Esophagus (tissue), 2 donors: Measurements from ENCODE around the gene CSNK1D. TPM values are rescaled to one million over a fixed set of nuclear protein-coding genes. Genes with fewer than 3 reads are reported as not detected.

Experiments used
- H3K27ac ChIP-seq, 2 donors: one replicate each; pipeline ENCODE4 v1.5.1; 2013; ENCODE audit warnings: low read depth in 2 of 2, mild to moderate bottlenecking in 2 of 2, inconsistent platforms in 1 of 2, low read length in 1 of 2, moderate library complexity in 1 of 2
- H3K27me3 ChIP-seq, 2 donors: one replicate each; pipeline ENCODE4 v1.6.1; 2013; ENCODE audit warnings: low read length in 2 of 2, control low read depth in 1 of 2, mild to moderate bottlenecking in 1 of 2; ENCODE audit not compliant: insufficient read depth in 2 of 2, control insufficient read depth in 1 of 2
- H3K36me3 ChIP-seq, 2 donors: one replicate each; pipeline ENCODE4 v1.6.1; 2013; ENCODE audit warnings: low read length in 1 of 2; ENCODE audit not compliant: control insufficient read depth in 2 of 2, insufficient read depth in 2 of 2
- H3K4me1 ChIP-seq, 2 donors: one replicate each; pipeline ENCODE4 v1.6.1; 2013; ENCODE audit warnings: low read length in 1 of 2; ENCODE audit not compliant: control insufficient read depth in 2 of 2, insufficient read depth in 2 of 2
- H3K4me3 ChIP-seq, 2 donors: one replicate each; pipeline ENCODE4 v1.5.1; 2013; ENCODE audit warnings: low read length in 2 of 2, mild to moderate bottlenecking in 2 of 2, low read depth in 1 of 2, moderate library complexity in 1 of 2
- H3K9me3 ChIP-seq, 2 donors: one replicate each; pipeline ENCODE4 v1.6.1; 2013; ENCODE audit warnings: mild to moderate bottlenecking in 2 of 2, low read depth in 1 of 2, low read length in 1 of 2, moderate library complexity in 1 of 2; ENCODE audit not compliant: control insufficient read depth in 2 of 2, insufficient read depth in 1 of 2
- WGBS, 2 donors: extraction: QIAGEN DNeasy Blood & Tissue Kit; methylation state at CpG; one replicate each; pipeline ENCODE4 v1.1.7; 2013; 5-methylcytosine and 5-hydroxymethylcytosine counted together
- polyA plus RNA-seq, 2 donors: library from polyadenylated mRNA; stranded (reverse); fragments of 200-250 nt; gene quantifications; one replicate each; pipeline ENCODE4 v1.2.3, GENCODE V29; 2013
- donor health status: healthy with polysubstance abuse.
- donor health status: Bipolar disorder and iron deficiency.

CSNK1D gene
- polyA plus RNA-seq, 2 donors: 63.7 to 79.6 TPM

DNA sequence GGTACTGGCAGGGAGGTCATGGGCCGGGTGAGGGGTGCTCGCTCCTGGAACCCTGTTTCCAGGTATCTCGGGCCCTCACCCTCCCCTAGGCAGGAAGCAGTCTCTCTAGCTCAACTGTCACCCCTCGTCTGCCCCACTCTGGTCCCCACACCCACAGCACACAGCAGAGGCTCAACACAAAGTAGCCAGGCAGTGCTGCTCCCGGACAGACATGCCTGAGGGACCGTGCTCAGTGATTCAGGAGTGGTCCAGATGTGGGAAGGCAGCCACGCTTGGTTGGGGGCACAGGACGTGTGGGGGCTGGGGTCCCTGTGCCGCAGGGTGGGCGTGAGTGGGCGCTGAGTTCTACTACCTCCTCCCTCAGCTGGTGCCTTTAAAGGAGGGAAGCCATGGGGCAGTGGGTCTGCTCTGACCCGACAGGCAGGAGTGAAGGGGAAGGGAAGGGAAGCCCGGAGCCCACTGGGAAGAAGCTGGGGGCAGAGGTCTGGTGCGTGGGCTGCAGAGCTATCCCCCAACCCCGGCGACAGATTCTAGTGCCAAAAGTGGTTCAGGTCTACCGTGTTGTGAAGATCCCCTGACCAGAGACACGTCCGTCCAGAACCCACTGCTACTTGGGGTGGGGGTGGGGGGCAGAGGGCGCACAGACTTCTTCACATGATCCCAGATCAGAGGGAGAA lies 32.9 kb downstream of the CSNK1D start:
- H3K9me3 ChIP-seq: no peaks in the 10 kb centered on the region
- no peaks in the 10 kb centered on the region for H3K27me3 ChIP-seq
- H3K36me3 ChIP-seq: peaks cover 7 to 39% of the 10 kb centered on the region in 2 donors
- 70 to 75% methylated on average over 18 to 20 of the region's 20 CpGs for WGBS, 2 donors
- H3K4me1 ChIP-seq: peaks cover 18 to 55% of the 10 kb centered on the region in 2 donors
- H3K4me3 ChIP-seq: no peak overlapping the region
- peak overlapping the region; percentile 65 to 81 for H3K27ac ChIP-seq

DNA sequence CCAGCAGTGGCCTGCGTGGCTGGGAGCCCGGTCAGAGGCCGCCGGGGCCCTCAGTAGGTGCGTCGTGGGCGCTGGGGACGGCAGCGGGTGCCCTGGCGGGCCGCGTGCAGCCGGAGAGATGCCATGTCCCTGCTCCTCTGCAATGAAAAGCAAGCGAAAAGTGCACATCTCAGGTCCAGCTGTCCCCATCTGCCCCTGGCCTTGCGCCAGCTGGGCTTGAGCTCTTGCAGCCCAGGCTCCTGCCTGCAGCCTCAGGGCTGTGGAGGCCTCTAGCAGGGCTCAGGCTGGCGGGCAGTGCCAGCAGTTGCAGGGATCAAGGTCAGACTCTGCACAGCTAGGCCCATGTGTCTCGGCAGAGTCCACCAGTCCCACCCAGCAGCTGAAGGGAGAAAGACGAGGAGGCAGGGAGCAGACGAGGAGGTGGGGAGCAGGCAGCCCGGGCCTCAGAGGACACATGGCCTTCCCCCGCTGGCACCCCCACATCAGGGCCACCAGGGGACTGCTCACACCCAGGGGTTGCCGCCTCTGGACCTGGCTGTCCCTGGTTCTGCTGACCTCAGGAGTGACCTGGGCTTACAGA lies 33.5 kb downstream of the CSNK1D start:
- H3K4me1 ChIP-seq: peaks cover 20 to 57% of the 10 kb centered on the region in 2 donors
- no peak overlapping the region for H3K4me3 ChIP-seq
- no peaks in the 10 kb centered on the region for H3K9me3 ChIP-seq
- peak overlapping the region in 1 of 2 donors; percentile 83 for H3K27ac ChIP-seq
- 84 to 86% methylated on average over 18 to 22 of the region's 22 CpGs for WGBS, 2 donors
- H3K27me3 ChIP-seq: no peaks in the 10 kb centered on the region
- peaks cover 7 to 33% of the 10 kb centered on the region in 2 donors for H3K36me3 ChIP-seq

DNA sequence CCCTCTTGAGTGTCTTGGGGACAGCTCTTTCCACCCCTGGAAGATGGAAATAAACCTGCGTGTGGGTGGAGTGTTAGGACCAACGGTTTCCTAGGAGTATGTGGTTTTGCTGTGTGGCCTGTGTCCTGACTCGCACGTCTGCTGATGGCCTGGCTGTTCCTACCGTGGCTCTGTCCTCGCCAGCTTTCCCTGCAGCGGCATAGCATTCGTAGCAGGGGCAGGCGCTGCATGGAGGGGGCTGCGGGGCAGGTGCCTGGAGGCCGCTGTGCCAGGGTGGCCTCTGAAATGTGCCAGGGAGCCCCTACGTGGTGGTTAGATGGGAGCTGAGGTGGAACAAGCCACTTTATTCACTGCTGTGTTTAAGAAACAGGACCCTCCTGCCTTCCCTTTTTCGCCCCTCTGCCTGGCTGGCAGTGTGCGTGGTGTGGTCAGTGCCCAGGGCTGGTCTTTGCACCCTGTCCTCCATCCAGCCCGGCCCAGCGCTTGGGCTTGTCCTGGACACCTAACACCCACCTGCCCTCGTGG lies 34.0 kb downstream of the CSNK1D start:
- Histone ChIP-seq H3K4me1 (peaks cover 25 to 62% of the 10 kb centered on the region in 2 donors), H3K27ac (peak overlapping the region; percentile 46 to 83), H3K9me3 (no peaks in the 10 kb centered on the region), H3K27me3 (no peaks in the 10 kb centered on the region), H3K36me3 (peaks cover 7 to 27% of the 10 kb centered on the region in 2 donors), H3K4me3 (no peak overlapping the region)
- 66 to 71% methylated on average over 17 of the region's 17 CpGs for WGBS, 2 donors

DNA sequence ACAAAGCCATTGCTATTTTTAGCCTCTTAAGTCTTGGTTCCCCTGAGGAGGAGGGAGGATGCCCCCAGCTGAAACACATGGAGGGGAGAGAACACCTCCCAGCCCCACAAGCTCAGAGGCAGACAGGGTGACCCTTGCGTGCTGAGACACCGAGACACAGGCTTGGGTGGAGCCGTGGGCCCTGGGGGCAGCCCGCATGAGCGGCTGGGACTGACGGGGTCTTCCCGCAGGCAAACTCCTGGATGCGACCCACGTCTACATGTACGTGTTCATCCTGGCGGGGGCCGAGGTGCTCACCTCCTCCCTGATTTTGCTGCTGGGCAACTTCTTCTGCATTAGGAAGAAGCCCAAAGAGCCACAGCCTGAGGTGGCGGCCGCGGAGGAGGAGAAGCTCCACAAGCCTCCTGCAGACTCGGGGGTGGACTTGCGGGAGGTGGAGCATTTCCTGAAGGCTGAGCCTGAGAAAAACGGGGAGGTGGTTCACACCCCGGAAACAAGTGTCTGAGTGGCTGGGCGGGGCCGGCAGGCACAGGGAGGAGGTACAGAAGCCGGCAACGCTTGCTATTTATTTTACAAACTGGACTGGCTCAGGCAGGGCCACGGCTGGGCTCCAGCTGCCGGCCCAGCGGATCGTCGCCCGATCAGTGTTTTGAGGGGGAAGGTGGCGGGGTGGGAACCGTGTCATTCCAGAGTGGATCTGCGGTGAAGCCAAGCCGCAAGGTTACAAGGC lies 34.9 kb downstream of the CSNK1D start:
- 19 to 27% methylated on average over 33 of the region's 33 CpGs for WGBS, 2 donors
- Histone ChIP-seq H3K9me3 (no peaks in the 10 kb centered on the region), H3K4me1 (peaks cover 25 to 67% of the 10 kb centered on the region in 2 donors), H3K36me3 (peaks cover 6 to 20% of the 10 kb centered on the region in 2 donors), H3K4me3 (no peak overlapping the region), H3K27me3 (no peaks in the 10 kb centered on the region), H3K27ac (peak overlapping the region; percentile 68 to 83)

DNA sequence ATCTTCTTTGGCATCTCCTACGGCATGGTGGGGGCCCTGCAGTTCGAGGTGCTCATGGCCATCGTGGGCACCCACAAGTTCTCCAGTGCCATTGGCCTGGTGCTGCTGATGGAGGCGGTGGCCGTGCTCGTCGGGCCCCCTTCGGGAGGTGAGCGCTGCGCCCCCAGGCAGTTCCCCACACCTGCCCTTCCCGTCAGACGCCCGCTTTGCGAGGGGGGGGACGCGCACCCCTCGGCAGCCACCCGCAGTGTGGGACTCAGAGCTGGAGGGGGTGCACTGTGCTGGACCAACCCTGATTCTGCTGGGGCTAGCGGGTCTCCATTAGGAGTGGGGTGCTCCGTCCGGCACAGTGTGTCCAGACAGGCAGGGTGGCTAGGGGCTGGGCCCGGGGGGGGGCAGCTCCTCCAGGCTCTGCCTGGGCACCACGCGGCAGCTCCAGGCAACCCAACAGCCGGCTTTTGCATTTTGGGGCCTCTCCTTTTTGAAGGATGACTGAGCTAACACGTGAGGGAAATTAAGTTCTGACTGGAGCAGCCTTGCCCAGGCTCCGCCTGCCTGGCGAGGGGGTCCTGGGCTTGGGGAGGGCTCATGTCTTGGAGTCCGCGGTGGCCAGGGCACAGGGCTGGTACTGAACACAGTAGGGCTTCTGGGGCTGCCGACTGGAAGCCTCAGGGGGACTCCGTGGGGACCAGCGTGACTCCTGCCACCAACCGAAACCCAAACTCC lies 35.6 kb downstream of the CSNK1D start:
- Histone ChIP-seq H3K4me3 (no peak overlapping the region), H3K36me3 (peaks cover 0 to 14% of the 10 kb centered on the region in 2 donors), H3K4me1 (peaks cover 25 to 63% of the 10 kb centered on the region in 2 donors), H3K27ac (peak overlapping the region; percentile 68 to 83), H3K9me3 (no peaks in the 10 kb centered on the region), H3K27me3 (no peaks in the 10 kb centered on the region)
- WGBS, 2 donors: 61 to 69% methylated on average over 32 to 34 of the region's 34 CpGs

DNA sequence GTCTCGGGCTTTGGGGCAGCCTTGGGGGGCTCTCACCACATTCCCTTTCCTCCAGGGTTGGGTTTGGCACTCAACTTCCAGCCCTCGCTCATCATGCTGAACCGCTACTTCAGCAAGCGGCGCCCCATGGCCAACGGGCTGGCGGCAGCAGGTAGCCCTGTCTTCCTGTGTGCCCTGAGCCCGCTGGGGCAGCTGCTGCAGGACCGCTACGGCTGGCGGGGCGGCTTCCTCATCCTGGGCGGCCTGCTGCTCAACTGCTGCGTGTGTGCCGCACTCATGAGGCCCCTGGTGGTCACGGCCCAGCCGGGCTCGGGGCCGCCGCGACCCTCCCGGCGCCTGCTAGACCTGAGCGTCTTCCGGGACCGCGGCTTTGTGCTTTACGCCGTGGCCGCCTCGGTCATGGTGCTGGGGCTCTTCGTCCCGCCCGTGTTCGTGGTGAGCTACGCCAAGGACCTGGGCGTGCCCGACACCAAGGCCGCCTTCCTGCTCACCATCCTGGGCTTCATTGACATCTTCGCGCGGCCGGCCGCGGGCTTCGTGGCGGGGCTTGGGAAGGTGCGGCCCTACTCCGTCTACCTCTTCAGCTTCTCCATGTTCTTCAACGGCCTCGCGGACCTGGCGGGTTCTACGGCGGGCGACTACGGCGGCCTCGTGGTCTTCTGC lies 36.3 kb downstream of the CSNK1D start:
- Histone ChIP-seq H3K9me3 (no peaks in the 10 kb centered on the region), H3K27ac (no peak overlapping the region), H3K4me1 (peaks cover 25 to 58% of the 10 kb centered on the region in 2 donors), H3K4me3 (no peak overlapping the region), H3K27me3 (no peaks in the 10 kb centered on the region), H3K36me3 (peaks cover 0 to 14% of the 10 kb centered on the region in 2 donors)
- WGBS, 2 donors: 93 to 94% methylated on average over 57 to 59 of the region's 59 CpGs

DNA sequence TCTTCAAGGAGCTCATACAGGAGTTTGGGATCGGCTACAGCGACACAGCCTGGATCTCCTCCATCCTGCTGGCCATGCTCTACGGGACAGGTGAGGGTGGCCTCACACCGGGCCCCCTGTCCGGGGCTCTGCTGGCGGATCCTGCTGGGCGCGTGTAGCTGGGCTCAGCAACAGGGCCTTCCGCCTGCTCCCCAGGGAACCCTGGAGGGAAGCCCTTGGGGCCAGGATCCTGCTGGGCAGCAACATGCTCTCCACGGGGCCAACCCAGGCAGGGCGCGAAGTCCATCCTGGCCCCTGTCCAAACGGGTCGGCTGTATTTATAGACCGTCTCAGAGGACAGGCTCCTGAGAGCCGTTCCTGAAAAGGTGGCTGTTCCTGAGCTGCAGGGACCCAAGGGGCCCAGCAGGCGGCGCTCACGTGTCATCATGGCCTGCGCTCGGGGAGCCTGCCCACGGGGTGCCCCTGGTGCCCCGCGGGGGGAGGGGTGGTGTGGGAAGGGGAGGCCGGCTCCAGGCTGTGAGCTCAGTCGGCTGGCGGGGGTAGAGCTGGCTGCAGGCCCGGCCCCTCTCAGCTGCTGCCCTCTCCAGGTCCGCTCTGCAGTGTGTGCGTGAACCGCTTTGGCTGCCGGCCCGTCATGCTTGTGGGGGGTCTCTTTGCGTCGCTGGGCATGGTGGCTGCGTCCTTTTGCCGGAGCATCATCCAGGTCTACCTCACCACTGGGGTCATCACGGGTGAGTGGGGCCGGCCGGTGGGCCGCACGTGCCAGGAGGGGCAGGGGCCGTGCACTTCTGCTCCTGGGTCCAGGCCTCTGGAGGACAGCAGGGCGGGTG lies 37.1 kb downstream of the CSNK1D start:
- H3K27ac ChIP-seq: peak overlapping the region; percentile 42
- H3K27me3 ChIP-seq: no peaks in the 10 kb centered on the region
- no peaks in the 10 kb centered on the region for H3K9me3 ChIP-seq
- WGBS, 2 donors: 41% methylated on average over 42 to 44 of the region's 44 CpGs
- peaks cover 0 to 14% of the 10 kb centered on the region in 2 donors for H3K36me3 ChIP-seq
- peaks cover 22 to 51% of the 10 kb centered on the region in 2 donors for H3K4me1 ChIP-seq
- H3K4me3 ChIP-seq: peak overlapping the region in 1 of 2 donors; percentile 3

DNA sequence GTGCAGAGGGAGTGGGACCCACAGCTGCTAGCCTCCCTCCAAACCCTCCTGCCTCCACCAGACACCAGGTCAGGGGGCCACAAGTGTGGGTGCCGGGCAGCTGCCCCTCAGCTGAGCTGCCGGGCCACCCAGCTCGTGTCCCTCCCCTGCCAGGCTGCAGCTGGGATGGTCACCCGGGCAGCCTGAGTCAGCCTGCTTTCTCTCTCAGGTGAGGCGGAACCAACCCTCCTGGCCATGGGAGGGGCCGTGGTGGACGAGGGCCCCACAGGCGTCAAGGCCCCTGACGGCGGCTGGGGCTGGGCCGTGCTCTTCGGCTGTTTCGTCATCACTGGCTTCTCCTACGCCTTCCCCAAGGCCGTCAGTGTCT lies 37.7 kb downstream of the CSNK1D start:
- WGBS, 2 donors: 51 to 69% methylated on average over 14 to 15 of the region's 15 CpGs
- Histone ChIP-seq H3K4me3 (peak overlapping the region in 1 of 2 donors; percentile 3), H3K4me1 (peaks cover 17 to 46% of the 10 kb centered on the region in 2 donors), H3K9me3 (no peaks in the 10 kb centered on the region), H3K27me3 (no peaks in the 10 kb centered on the region), H3K27ac (peak overlapping the region; percentile 42), H3K36me3 (peaks cover 0 to 8% of the 10 kb centered on the region in 2 donors)
